Stimulated activated CD8-positive, alpha-beta memory T cell treated with anti-CD3 and anti-CD28 coated beads, Interleukin-15, amount 100 ng/mL, for 1 hour (primary cell): ENCODE results near the gene STYK1.
A peak's percentile ranks its signal among the peaks of the same experiment; 100 is the strongest.
"Not testable (repeated sequence)": the region's sequence is repeated elsewhere in the genome, so short reads cannot be mapped to it uniquely, and the experiment has no call there.

ENCODE experiments used
- DNase-seq: peaks from one replicate; pipeline ENCODE4 v3.0.0-alpha.2; 2020; ENCODE audit warnings: low read depth

Gene STYK1

DNA sequence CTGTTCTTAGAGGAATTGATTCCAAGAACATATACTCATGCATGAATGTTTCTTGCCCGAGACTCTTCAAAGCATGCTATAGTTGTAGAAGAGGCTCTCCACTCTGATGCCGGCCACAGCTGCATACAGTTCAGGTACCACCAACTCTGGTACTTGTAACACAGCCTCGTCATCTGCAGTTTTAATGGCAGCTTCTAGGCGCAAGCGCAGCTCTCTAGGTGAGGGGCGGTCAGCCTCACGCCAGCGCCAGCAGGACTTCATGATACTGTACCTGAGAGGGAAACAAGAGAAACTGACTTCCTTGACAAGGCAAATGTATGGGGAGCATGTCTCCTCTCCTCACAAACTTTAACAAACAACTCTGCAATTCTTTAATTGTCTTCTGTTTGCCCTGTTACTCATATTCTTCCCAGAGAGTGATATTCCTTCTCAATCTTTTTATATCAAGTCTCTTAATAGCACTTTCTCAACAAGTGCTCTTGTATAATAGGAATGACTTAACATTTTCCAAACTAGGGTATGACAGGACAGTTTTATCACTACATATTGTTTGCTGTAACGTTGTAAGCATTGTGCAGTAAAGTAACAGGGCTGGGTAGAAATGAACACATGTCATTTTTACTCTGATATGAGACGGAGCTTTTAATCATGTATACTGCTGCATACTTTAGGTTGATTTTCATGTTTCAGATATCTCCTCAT is 53.6 kb downstream of the STYK1 start:
- no peak for DNase-seq

DNA sequence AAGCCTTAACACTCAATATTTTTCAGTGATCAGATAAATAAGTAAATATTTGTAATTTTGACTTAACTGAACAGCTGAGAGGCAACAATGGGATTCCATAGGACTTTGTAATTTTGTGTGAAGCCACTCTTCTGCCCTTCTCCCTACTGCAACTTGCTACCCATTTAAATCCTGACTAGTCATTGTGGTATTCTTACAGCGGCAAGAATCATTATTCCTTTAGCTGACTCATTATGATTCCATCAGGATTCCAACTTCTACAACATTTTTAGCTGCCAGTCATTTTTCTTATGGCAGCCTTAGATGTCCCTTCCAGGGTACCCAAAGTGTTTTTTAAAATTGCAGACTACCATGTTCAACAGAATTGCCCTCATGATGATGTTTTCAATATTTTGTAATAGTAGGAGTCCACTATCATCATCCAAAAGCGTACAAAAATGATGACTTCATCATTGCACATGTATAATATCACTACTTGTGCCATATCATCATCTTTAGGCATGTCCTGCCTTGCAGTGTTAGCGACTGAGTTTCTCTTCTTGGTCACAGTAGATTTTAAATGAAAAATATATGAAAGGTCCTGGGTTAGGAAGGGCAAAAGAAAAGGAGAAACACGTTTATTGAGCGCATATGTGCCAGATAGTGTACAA is 55.4 kb downstream of the STYK1 start:
- no peak for DNase-seq

DNA sequence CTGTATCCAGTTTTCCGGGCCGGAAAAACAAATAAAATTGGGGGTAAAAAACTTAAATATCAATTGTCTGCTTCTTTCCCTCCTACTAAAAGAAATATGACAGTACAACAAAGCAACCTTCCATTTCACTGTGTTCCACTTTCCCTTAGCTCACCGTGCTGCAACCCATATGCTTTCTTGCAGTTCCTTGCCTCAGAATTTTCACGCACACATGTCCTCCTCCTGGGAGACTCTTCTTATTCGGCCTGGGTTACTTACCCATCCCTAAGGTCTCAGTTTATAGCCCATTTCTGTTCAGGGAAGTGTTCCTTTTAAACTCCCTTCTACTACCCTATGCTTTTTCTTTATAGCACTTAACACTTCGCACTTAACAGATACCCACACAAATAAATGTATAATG is 56.0 kb downstream of the STYK1 start:
- DNase-seq: no peak

DNA sequence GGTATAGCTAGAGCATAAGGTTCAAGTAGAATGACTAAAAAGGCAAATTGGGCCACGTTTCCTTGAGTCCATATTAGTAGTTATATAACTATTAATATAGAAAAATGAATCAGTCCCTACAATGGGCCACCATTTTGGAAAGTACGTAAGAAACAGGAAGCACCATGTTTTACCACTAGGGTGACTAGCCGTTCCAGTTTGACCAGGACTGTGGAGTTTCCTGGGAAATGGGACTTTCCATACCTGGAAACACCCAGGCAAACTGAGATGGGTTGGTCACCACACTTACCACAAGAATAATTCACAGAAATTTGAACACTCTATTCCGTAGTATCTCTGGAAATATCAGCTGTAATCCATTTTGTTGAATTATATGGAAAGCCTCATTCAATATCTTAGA is 58.3 kb downstream of the STYK1 start:
- DNase-seq: no peak

DNA sequence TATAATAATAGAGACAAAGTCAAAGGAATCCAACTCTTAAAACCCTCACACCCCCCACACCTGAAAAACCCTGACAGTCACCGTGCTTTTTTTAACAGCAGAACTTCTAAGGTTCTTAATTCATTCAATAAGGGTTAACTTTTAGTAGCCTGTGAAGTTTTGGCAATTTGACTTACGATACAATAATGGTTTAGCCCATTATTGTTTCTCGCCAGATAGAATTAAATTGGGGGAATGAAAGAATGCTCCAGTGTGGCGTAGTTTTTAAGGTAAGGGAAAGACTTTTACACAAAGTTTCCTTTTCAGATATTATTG is 59.8 kb downstream of the STYK1 start:
- DNase-seq: no peak

DNA sequence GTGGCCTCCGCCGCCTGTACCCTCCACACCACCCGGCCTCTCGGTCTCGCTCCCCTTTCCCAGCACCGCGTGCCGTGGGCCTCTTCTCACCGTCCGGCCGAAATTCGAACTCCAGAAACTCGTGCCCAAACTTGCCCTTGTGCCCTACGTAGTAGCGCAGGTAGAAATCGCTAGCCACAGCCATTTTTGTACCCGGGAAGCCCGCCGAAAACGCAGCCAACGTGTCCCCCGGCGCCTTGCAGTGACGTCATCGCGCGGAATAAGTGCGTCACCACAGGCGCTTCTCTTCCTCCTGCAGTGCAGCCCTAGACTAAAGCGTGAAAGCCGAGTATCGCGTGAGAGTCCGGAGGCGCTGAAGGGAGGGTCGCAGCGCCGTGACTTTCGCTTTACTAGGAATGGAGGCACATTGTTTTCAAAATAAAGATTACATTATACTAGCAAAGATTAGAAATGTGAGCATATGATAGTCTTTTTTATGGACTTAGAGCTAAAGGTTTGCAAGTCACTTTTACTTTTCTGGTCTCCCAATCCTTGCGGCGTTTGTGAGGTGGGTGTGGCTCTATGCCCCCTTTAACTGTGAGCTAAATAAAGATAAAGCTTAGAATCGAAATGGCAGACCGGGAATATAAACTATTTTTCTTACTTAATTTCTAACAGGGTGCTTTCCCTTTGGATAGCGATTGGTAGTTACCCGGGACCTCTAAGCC is 60.4 kb downstream of the STYK1 start, which contains the start of gene MAGOHB:
TSS of gene MAGOHB (minus strand) at position 261 of the 707 bp plus-strand sequence. CDS start at position 184, 77 bp downstream.
- peak; percentile 100 for DNase-seq

DNA sequence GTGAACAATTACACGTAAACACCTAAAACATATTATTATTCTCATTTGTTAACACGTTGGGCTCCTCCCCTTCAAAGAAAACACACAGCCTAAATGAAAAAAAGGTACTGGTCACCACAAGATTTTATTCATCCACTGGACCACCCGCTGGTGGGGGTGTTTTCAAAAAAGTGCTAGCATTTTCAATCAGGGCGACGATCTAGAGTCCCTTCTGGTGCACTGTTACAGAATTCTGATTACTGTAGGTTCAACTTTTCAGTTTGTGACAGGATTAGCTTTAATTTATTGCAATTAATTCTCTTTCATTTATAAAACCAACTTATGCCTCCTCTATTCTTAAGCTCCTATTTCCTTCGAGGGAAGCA is 60.9 kb downstream of the STYK1 start:
- DNase-seq: no peak

DNA sequence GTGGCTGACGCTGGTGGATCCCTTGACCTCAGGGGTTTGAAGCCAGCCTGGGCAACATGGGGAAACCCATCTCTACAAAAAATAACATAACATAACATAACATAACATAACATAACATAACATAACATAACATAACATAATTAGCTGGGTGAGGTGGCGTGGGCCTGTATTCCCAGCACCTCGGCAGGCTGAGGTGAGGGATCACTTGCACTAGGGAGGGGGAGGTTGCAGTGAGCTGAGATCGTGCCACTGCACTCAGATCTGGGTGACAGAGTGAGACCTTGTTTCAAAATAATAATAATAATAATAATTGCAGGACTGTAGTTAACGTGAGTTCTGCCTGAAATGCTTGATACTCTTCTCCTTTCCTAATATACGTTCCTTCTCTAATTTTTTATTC is 61.7 kb downstream of the STYK1 start:
- DNase-seq: no peak

DNA sequence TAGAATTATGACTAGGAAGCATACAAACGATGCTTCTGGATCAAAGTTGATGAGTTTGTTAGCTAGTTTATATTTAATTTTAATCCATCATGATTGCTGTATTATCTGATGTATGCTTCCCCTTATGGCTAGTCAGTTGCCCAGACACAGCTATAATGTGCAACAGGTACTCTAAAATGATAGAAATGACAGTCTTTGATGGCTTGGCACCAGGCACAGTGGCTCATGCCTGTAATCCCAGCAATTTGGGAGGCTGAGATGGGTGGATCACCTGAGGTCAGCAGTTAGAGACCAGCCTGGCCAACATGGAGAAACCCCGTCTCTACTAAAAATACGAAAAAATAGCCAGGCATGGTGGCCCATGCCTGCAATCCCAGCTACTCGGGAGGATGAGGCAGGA is 62.6 kb downstream of the STYK1 start:
- not testable (repeated sequence) for DNase-seq

DNA sequence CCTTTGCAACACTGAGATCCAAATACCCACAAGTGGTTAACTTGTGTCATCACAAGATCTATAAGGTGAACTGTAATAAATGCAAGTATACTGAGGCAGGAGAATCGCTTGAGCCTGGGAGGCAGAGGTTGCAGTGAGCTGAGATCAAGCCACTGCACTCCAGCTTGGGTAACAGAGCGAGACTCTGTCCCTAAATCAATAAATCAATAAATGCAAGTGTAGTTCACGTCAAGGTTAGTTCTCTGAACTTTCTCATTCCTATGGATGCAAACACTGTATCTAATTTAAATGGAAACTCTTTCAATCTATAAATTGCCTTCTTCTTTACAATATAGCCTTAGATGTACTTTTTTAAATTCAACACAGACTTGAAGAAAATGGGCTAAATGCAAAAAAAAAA is 63.7 kb downstream of the STYK1 start:
- DNase-seq: no peak

DNA sequence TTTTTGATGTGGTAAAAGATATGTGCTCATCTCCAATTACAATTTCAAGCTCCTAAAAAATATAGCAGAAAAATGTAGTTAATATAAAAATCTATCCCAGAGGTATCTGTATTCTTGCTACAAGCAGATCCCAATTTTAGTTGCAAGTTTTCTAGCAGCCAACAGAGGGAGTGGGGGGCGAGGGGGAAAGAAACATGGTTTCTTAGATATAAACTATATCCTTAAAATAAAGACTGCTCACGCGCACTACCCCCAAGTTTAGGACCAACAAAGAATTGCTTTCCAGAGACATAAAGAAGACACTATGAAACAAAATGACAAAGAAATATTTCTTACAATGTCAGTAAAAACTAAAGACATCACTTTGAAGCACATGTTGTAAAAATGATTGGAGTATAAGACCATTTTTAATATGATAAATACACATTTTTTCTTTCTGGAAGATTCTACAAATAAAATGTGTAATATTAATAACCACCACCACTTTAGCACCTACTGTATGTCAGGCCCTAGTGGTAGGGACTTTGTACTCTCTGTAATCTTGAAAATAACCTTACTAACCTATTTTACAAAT is 65.9 kb downstream of the STYK1 start:
- DNase-seq: no peak

DNA sequence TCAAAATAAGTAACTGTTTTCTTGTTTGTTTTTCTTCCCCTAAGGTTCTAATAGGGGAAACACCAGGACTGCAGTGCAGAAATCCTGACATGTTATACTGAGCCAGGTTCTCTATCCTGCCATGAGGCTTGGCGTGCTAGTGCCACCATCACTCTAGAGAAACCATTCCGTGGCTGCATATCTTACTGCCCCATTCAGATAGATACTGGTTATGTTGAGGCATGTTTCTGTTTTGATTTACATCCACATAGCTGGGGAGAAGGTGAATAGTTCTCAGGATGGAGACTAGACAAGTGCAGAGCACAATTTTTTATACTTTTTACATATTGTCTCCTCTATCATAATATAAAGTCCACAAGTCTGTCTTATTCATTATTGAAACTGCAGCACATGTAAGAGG is 72.0 kb downstream of the STYK1 start:
- DNase-seq: no peak

DNA sequence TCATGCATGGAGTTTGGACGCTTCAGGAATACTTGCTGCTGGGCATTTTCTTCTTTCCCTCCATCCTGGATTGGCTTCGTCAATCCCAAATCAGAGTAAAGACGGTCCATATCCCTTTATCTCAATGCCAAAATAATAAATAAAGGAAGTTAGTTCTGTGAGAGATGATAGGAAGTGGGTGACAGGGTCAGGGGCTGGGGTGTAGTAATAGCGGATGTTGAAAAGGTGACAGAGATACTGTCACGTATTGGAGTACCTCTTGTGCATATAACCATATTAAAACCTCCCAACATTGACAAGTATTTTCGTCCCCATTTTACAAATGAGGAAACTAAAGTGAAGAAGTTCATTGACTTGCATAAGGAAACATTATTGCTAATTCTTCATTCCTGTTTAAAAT is 72.9 kb downstream of the STYK1 start:
- DNase-seq: no peak

DNA sequence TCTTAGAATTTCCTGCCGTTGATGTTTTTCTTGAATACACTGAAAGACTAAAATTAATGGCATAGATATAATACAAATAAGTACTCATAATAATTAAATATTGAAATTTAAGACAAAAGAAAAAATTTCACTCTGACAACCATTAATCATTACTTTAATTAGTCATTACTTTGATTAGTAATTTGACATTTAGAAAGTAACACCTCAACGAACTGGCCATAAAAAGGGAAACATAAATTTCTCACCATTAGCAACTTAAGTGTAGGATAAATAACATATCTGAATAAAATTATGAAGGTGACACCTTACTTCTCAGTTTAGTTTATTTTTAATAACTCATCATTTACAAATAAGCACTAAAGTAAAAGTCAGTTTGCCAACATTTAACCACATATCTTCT is 78.0 kb downstream of the STYK1 start:
- DNase-seq: no peak

DNA sequence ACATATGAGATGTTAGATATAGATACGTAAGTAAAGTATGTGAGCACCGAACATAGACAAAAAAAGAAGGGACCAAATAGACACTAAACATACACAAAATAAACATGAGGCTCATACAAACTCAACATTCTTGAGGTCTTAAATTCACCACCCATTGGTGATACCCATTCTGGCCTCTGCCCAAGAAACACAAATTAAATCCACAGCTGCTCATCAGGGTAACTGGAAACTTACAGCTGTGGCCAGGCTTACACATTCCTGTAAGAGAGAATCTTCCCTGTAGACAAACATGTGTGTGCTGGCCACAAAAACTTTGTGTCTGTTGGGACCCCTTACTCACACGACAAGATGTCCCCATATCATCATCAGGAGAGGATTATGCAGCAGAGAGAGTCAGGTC is 82.9 kb downstream of the STYK1 start:
- no peak for DNase-seq

DNA sequence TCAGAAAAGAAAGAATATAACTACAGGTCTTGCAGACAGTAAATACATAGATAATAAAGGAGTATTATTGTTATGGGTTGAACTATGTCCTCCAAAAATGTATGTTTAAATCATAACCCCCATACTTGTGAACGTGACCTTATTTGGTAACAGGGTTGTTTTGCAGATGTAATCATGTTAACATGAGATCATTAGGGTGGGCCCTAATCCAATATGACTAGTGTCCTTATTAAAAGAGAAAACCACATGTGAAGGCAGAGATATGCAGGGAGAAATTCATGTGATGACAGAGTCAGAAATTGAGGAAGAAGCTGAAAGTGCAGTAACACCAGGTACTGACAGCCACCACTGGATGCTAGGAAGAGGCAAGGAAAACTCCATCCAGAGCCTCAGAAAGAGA is 89.4 kb downstream of the STYK1 start:
- DNase-seq: no peak

DNA sequence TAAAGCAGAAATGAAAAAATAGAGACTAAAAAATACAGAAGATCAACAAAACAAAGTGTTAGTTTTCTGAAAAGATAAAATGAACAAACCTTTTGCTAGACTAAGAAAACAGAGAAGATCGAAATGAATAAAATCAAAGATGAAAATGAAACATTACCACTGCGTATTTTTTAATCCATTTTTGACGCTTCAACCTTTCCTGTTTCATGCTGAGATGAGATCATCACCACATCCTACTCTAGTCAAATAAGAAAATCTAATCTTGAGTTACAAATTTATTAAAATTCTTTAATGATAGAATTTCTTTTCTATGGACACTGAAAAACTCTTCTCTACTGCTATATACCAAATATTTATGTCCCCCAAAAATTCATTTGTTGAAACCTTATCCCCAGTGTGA is 91.1 kb downstream of the STYK1 start:
- DNase-seq: no peak

DNA sequence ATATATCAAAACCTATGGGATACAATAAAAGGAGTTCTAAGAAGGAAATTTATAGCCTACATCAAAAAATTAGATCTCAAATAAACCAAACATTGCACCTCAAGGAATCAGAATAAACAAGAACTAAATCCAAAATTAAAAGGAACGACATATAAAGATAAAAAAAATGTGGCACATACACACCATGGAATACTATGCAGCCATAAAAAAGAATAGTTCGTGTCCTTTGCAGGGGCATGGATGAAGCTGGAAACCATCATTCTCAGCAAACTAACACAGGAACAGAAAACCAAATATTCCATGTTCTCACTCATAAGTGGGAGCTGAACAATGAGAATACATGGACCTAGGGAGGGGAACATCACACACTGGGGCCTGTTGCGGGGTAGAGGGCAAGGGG is 91.7 kb downstream of the STYK1 start:
- DNase-seq: not testable (repeated sequence)

DNA sequence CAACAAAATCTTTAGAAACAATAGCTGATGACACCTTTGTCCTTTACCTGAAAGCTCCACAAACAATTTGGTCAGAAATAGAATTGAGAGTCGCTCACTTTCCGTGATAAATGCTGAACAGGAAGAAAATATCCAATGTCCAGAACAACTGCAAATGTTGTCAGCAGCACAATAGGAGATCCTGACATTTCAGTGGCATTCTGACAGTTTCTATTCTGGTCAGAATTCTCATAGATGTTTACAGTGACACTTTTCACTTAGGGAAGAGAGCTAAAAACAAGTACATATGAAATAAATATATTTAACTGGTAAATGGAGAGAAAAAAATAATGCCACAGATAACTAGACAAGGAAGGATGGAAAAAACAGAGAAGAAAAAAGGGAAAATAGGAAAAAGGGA is 99.5 kb downstream of the STYK1 start:
- DNase-seq: no peak

DNA sequence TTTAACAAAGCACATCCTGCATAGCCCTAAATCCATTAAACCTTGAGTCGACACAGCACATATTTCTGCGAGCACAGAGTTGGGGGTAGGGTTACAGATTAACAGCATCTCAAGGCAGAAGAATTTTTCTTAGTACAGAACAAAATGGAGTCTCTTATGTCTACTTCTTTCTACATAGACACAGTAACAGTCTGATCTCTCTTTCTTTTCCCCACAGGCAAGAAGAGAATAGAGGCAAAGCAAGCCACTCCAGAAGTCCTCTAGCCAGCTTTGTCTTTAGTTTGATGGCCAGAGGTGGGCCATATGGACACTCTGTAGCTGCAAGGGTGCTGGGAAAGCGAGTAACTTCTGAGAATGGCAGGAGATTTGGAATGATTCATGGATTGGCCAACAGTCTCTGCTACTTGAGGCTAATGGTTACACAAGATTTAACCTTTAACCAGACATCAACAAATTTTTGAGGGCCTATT is 101.8 kb downstream of the STYK1 start:
- not testable (repeated sequence) for DNase-seq

DNA sequence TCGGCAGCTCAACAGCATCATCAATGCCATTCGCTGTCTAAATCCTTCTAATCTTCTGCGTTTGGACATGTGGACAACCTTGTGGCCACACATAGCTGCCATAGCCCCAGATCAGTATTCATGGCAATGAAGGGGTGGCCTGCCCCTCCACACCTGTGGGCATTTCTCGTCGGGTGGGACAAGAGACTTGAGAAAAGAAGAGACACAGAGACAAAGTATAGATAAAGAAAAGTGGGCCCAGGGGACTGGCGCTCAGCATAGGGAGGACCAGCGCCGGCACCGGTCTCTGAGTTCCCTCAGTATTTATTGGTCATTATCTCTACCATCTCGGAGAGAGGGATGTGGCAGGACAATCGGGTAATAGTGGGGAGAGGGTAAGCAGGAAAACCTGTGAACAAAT is 102.7 kb downstream of the STYK1 start:
- DNase-seq: no peak
